ENCODE measurements around the gene PCSK7.

PCSK7 gene

GRCh38 chr11:117199053-117199915, 32.6 kb downstream of the PCSK7 start, which contains the start of gene TAGLN:
TAGLN (plus strand) TSS chr11:117199370; CDS start chr11:117203014, 3,644 bp downstream.
- no peak for DNase-seq (ENCODE audit: low read depth in 2 of 2)

- DNase-seq (ENCODE audit: low read depth in 2 of 2): no peak
Measured at GRCh38 chr11:117198613-117199012, 33.3 kb downstream of the PCSK7 start.

- no peak for DNase-seq (ENCODE audit: low read depth in 2 of 2)
Measured at GRCh38 chr11:117197516-117198456, 34.1 kb downstream of the PCSK7 start.

GRCh38 chr11:117197006-117197405, 34.9 kb downstream of the PCSK7 start:
- DNase-seq (ENCODE audit: low read depth in 2 of 2): no peak

DNA sequence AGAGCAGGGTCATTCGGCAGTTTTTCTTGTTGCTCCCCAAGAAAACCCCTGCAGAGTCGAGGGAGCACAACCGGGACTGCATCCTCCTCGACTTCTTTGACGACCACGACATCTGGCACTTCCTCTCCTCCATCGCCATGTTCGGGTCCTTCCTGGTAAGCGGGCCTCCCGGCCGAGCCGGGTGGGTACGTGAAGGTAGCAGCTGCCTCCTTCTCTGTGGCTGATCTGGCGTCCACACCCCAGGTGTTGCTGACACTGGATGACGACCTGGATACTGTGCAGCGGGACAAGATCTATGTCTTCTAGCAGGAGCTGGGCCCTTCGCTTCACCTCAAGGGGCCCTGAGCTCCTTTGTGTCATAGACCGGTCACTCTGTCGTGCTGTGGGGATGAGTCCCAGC, 36.1 kb downstream of the PCSK7 start:
- no peak for DNase-seq (ENCODE audit: low read depth in 2 of 2)

GRCh38 chr11:117195258-117195657, 36.6 kb downstream of the PCSK7 start:
- no peak for DNase-seq (ENCODE audit: low read depth in 2 of 2)

GRCh38 chr11:117194267-117194666, 37.6 kb downstream of the PCSK7 start:
- no peak for DNase-seq (ENCODE audit: low read depth in 2 of 2)

- DNase-seq (ENCODE audit: low read depth in 2 of 2): no peak
Measured at GRCh38 chr11:117193130-117194020, 38.5 kb downstream of the PCSK7 start.

DNA sequence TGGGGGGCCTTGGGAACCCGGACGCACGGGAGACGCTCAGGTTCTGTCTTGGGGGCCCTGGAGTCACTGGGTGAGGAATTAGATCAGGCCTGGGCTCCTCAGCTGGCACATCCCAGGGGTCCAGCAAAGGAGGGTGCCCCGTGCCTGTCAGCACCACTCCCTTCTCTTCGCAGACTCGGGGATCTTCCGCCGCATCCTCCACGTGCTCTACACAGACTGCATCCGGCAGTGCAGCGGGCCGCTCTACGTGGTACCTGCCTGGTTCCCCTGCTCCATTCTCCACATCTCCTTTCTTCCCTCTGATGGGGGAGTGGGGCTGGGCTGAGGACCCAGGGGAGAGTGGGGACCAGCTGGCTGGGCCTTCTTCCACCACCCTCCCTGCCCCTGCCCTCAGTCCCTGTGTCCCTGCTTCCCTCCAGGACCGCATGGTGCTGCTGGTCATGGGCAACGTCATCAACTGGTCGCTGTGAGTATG, 39.4 kb downstream of the PCSK7 start:
- DNase-seq (ENCODE audit: low read depth in 2 of 2): no peak

- DNase-seq (ENCODE audit: low read depth in 2 of 2): no peak
Measured at GRCh38 chr11:117191680-117192400, 40.0 kb downstream of the PCSK7 start.

DNA sequence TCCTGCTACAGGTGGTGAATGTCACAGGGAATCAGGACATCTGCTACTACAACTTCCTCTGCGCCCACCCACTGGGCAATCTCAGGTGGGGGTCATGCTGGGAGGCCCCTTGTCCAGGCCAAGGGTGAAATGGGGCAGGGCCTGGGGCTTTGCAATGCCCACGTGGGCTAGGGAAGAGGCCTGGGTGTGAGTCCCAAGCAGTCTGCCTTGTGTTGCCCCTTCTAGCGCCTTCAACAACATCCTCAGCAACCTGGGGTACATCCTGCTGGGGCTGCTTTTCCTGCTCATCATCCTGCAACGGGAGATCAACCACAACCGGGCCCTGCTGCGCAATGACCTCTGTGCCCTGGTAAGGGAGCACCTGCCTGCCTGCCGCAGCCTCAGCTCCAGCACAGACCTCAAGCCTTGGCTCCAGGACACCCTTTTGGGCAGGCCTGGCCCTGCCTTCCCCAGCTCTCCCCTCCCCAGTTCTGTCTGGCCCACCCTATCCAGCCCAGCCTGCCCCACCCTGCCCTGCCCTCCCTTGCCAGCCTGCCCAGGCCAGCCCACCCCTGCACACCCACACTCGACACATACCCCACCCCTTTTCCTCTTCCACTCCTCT, 41.8 kb downstream of the PCSK7 start:
- DNase-seq (ENCODE audit: low read depth in 2 of 2): no peak

DNA sequence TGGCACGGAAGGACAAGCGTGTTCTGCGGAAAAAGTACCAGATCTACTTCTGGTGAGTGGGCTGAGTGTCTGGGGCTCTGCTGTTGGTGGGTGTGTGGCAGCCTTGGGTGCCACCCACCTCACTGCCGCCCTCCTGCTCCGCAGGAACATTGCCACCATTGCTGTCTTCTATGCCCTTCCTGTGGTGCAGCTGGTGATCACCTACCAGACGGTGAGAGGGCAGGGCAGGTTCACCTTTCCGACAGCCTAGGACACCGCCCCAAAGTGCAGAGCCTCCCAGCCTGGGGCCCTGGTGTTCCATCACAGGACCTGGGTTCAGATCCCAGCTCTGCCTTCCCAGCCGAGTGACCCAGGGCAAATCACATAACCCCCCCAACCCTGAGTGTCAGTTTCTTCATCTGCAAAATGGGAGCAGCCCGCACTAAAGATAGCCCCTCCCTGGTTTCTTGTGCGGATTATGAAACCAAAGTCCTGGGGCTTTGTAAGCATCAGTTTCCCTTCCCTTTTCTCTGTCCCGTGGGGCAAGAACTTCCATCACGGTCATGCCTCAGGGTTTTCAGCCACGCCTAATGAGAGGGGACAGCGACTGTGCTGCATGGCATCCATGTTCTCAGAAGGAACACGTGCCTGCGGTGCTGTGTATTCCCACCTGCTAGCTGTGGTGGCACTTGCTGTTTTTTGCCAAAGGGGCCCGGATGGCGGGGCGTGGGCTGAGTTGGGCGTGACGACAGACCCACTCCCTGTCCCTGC, 42.5 kb downstream of the PCSK7 start:
- DNase-seq (ENCODE audit: low read depth in 2 of 2): no peak

DNA sequence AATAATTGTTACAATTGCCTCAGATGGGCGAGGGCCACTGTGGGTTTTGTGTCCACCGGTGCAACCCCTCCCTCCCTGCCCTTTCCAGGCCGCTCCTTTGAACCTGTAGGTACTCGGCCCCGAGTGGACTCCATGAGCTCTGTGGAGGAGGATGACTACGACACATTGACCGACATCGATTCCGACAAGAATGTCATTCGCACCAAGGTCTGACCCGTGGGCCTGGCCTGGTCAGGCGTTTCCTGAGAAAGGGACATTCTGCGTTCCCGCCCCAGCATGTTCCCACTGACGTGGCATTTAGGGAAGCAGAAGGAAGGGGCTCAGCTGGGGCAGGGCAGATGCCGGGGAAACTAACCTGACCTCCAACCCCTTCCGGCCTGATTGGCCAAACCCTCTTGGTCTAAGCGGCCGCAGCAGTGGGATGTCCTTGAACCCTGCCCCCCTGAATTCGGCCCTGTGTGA, 43.2 kb downstream of the PCSK7 start:
- no peak for DNase-seq (ENCODE audit: low read depth in 2 of 2)

DNA sequence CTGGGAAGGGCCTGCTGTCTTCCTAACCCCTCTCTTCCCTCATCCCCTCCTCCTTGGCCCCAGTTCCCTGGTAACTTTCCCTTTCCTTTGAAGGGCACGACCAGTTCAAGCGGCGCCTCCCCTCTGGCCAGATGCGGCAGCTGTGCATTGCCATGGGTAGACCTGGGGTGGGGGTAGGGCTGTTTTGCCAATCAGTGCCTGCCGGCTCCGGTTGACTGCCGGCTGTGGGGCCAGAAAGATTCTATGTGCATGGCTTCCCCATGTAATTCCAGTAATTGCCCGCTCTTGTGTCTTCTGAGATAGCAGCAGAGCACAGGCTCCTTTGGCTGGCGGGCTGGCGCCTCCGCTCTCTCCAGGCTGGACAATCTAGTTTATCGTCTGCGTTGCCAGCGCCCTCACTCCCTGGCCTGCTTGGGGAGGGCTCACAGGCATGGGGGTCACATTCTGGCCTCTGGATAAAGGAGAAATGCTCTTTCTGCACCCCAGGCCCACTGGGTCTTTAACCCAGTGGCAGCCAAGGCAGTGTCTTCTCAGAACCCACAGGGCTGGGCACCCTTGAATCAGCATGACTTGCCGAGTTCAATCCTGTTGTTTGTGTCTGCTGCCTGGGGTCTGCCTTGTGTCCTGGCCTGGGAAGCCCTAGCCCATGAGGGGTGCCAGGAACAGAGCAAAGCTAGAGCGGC, 43.9 kb downstream of the PCSK7 start:
- no peak for DNase-seq (ENCODE audit: low read depth in 2 of 2)

GRCh38 chr11:117187428-117187798, 44.5 kb downstream of the PCSK7 start:
- DNase-seq (ENCODE audit: low read depth in 2 of 2): no peak

GRCh38 chr11:117187007-117187406, 44.9 kb downstream of the PCSK7 start:
- DNase-seq (ENCODE audit: low read depth in 2 of 2): no peak

- DNase-seq (ENCODE audit: low read depth in 2 of 2): no peak
Measured at GRCh38 chr11:117186431-117186761, 45.5 kb downstream of the PCSK7 start.

GRCh38 chr11:117185736-117186430, 46.0 kb downstream of the PCSK7 start:
- no peak for DNase-seq (ENCODE audit: low read depth in 2 of 2)
